H1 (cell line): Measurements from ENCODE around the gene OSBPL6.

Experiments used
- ASH2L ChIP-seq: fragments of 200-600, 300-600 bp; sonication (generic); IDR thresholded peaks from one replicate; pipeline ENCODE4 v1.7.1; 2017; ENCODE audit warnings: low read length
- CTCF ChIP-seq, 3 experiments: IDR thresholded peaks; 1 replicate in 2 of 3; 2 replicates in 1 of 3; pipeline versions ENCODE4 v1.5.1 to v1.6.1; 2011; ENCODE audit warnings: low read length in 3 of 3, mild to moderate bottlenecking in 3 of 3, inconsistent platforms in 2 of 3, low read depth in 1 of 3, moderate library complexity in 1 of 3; ENCODE audit not compliant: insufficient read depth in 1 of 3; ENCODE audit errors: control extremely low read depth in 1 of 3
- EZH2 ChIP-seq: fragments of 200-600 bp; sonication (generic); IDR thresholded peaks from 2 replicates; pipeline ENCODE4 v1.7.1; 2012; ENCODE audit warnings: low read depth, mild to moderate bottlenecking, moderate library complexity, low read length, inconsistent platforms; ENCODE audit not compliant: severe bottlenecking
- HDAC6 ChIP-seq: IDR thresholded peaks from one replicate; pipeline ENCODE4 v1.7.1; 2012; ENCODE audit warnings: low read depth, mild to moderate bottlenecking, inconsistent platforms, low read length, moderate library complexity
- MAFK ChIP-seq: IDR thresholded peaks from 2 replicates; pipeline ENCODE4 v1.6.1; 2012; ENCODE audit warnings: low read depth, mild to moderate bottlenecking, improper control_type of control experiment, low read length
- NANOG ChIP-seq: IDR thresholded peaks from 2 replicates; pipeline ENCODE4 v1.6.1; 2011; ENCODE audit warnings: low read length, low read depth, mild to moderate bottlenecking, inconsistent platforms; ENCODE audit not compliant: insufficient read depth, poor library complexity, severe bottlenecking
- POLR2A ChIP-seq, 2 experiments: IDR thresholded peaks; 1 replicate in 1 of 2; 2 replicates in 1 of 2; pipeline ENCODE4 v1.6.1; 2011; ENCODE audit warnings: low read depth in 2 of 2, low read length in 2 of 2, mild to moderate bottlenecking in 2 of 2; ENCODE audit errors: control extremely low read depth in 1 of 2
- RAD21 ChIP-seq, 2 experiments: IDR thresholded peaks in 1 of 2; conservative IDR thresholded peaks in 1 of 2; 2 replicates each; pipeline ENCODE4 v1.6.1; 2011; ENCODE audit warnings: low read depth in 2 of 2, low read length in 2 of 2, improper control_type of control experiment in 1 of 2, inconsistent platforms in 1 of 2, mild to moderate bottlenecking in 1 of 2, moderate library complexity in 1 of 2
- RXRA ChIP-seq: IDR thresholded peaks from 2 replicates; pipeline ENCODE4 v1.6.1; 2011; ENCODE audit warnings: low read depth, mild to moderate bottlenecking, low read length, moderate library complexity; ENCODE audit not compliant: insufficient read depth
- SP1 ChIP-seq: IDR thresholded peaks from 2 replicates; pipeline ENCODE4 v1.6.1; 2011; ENCODE audit warnings: low read depth, low read length
- TAF1 ChIP-seq: IDR thresholded peaks from 2 replicates; pipeline ENCODE4 v1.6.1; 2011; ENCODE audit warnings: mild to moderate bottlenecking, low read depth, low read length

GRCh38 chr2:178397002-178397605 lies 202.8 kb downstream of the OSBPL6 start:
- TF ChIP-seq TAF1 (no peak), HDAC6 (no peak), MAFK (0 out of 2 replicates have a peak, but pooled peaks have one; percentile 37), POLR2A (IDR thresholded peaks at IDR 0.05; ENCODE audit: control extremely low read depth in 1 of 2, low read depth in 2 of 2, low read length in 2 of 2) (no peak), CTCF (IDR thresholded peaks at IDR 0.05; ENCODE audit: control extremely low read depth in 1 of 3, insufficient read depth in 1 of 3, low read depth in 1 of 3, low read length in 3 of 3) (peak in 2 of 3 experiments; percentile 24 to 62; a peak in 2 of 4 replicates), ASH2L (no peak), SP1 (no peak), EZH2 (no peak), RAD21 (IDR thresholded peaks at IDR 0.05 in 1 of 2, conservative IDR thresholded peaks at IDR 0.05 in 1 of 2; ENCODE audit: low read depth in 2 of 2, low read length in 2 of 2) (peak in 1 of 2 experiments; percentile 12; a peak in 3 of 4 replicates), RXRA (no peak), NANOG (no peak)
